ENCODE measurements around the gene SP5.

DNA sequence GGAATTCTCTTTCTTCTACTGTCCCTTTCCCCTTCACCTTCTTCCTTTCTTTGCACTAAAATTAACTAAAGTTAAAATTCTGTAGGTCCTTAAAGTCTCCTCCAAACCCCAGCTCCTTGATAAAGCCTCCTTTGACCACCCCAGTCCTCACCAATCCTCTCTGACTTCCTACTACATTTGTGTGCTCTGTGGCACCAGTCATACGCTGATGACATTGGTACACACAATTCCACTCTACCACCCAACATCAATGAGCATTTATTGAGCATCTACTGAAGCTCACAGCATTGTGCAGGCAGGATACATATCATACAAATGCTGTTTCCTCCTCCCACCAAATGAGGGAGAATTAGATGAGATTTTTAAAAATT is 4.5 kb upstream of the SP5 start:
- TF ChIP-seq CEBPB (IDR thresholded peaks at IDR 0.05; ENCODE audit: low read depth, low read length) (no peak), SMC3 (IDR thresholded peaks at IDR 0.05; ENCODE audit: low read depth, low read length) (no peak), RFX5 (IDR thresholded peaks at IDR 0.05; ENCODE audit: low read depth, low read length) (no peak), MAFK (IDR thresholded peaks at IDR 0.05; ENCODE audit: low read depth, low read length) (no peak), POLR2A (IDR thresholded peaks at IDR 0.05; ENCODE audit: low read depth, low read length) (no peak), RAD21 (IDR thresholded peaks at IDR 0.05; ENCODE audit: low read length) (no peak), CHD1 (IDR thresholded peaks at IDR 0.05; ENCODE audit: low read depth, low read length) (no peak), NFE2L2 (IDR thresholded peaks at IDR 0.05; ENCODE audit: low read depth, low read length) (no peak), RCOR1 (IDR thresholded peaks at IDR 0.05; ENCODE audit: insufficient replicate concordance, low read length) (no peak), MAZ (IDR thresholded peaks at IDR 0.05; ENCODE audit: borderline replicate concordance, low read depth, low read length) (no peak), BHLHE40 (IDR thresholded peaks at IDR 0.05; ENCODE audit: low read depth, low read length) (no peak)
- TF ChIP-seq, protein P1, sequence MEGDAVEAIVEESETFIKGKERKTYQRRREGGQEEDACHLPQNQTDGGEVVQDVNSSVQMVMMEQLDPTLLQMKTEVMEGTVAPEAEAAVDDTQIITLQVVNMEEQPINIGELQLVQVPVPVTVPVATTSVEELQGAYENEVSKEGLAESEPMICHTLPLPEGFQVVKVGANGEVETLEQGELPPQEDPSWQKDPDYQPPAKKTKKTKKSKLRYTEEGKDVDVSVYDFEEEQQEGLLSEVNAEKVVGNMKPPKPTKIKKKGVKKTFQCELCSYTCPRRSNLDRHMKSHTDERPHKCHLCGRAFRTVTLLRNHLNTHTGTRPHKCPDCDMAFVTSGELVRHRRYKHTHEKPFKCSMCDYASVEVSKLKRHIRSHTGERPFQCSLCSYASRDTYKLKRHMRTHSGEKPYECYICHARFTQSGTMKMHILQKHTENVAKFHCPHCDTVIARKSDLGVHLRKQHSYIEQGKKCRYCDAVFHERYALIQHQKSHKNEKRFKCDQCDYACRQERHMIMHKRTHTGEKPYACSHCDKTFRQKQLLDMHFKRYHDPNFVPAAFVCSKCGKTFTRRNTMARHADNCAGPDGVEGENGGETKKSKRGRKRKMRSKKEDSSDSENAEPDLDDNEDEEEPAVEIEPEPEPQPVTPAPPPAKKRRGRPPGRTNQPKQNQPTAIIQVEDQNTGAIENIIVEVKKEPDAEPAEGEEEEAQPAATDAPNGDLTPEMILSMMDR (conservative IDR thresholded peaks at IDR 0.05; ENCODE audit: low read depth, low read length), result no peak
- TF ChIP-seq, protein P2, sequence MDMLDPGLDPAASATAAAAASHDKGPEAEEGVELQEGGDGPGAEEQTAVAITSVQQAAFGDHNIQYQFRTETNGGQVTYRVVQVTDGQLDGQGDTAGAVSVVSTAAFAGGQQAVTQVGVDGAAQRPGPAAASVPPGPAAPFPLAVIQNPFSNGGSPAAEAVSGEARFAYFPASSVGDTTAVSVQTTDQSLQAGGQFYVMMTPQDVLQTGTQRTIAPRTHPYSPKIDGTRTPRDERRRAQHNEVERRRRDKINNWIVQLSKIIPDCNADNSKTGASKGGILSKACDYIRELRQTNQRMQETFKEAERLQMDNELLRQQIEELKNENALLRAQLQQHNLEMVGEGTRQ (IDR thresholded peaks at IDR 0.05; ENCODE audit: low read depth, low read length), result no peak
- TF ChIP-seq, protein P3, sequence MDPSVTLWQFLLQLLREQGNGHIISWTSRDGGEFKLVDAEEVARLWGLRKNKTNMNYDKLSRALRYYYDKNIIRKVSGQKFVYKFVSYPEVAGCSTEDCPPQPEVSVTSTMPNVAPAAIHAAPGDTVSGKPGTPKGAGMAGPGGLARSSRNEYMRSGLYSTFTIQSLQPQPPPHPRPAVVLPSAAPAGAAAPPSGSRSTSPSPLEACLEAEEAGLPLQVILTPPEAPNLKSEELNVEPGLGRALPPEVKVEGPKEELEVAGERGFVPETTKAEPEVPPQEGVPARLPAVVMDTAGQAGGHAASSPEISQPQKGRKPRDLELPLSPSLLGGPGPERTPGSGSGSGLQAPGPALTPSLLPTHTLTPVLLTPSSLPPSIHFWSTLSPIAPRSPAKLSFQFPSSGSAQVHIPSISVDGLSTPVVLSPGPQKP (IDR thresholded peaks at IDR 0.05; ENCODE audit: borderline replicate concordance, low read depth, low read length), result no peak
